SIG-M5 treated with dmso at 0.1 percent for 504 hours (cell line): Measurements from ENCODE around the gene HMGN3.

Experiments used
- DNase-seq: peaks from one replicate; lab custom pipeline; 2025; ENCODE audit not compliant: unreplicated experiment; lab: John Stamatoyannopoulos, UW

The HMGN3 gene

DNA sequence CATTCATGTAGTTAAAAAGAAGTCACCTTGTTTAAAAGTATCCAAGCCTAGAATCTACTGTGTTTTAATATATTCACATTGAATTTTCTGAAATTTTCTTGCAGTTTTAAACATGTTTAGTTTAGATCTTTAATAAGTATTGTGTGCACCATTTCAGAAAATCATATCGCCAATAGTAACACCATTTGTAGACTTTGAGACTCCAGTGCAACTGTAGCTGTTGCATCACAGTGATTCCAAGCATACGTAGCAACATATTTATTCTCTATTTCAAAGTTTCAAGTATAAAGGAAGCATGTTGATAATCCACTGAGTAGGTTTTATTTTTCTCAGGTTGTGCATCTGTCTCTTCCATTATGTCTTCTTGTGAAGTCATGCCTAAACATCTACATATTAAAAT lies 46.4 kb downstream of the HMGN3 start:
- no peak for DNase-seq

GRCh38 chr6:79186564-79186963 lies 47.9 kb downstream of the HMGN3 start:
- DNase-seq = no peak

DNA sequence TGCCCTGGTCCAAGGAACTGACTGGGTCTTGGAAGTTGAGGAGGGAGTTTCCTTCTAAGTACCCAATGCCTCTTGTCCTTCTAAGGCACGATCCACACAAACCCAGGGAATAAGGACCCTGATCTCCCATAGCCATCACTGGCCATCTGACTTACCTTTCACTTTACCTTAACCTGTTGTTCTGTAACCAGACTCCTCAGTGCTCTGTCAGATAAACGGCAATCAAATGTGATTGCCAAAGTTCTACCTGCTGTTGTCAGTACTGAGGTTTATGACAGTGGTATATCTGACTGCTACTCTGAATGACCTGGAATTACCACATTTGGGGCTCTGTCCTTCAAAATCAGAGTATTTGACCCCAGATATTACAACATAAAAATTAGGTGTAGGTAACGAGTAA lies 49.8 kb downstream of the HMGN3 start:
- no peak for DNase-seq

- no peak for DNase-seq
Observed at GRCh38 chr6:79184086-79184485, 50.4 kb downstream of the HMGN3 start.

GRCh38 chr6:79180052-79180451 lies 54.4 kb downstream of the HMGN3 start:
- DNase-seq = no peak

DNA sequence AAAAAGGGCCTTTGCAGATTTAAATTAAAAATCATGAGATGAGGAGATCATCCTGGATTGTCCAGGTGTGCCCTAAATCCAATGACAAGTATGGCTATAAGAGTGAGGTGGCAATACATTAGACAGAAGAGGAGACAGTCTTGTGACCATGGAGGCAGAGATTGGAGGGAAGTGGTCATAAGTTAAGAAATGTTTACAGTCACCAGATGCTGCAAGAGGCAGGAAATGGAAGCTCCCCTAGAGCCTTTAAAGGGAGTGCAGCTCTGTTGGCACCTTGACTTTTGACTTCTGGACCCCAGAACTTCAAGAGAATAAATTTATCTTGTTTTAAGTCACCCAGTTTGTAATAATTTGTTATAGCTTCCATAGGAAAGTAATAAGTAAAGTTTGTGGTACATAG lies 61.1 kb downstream of the HMGN3 start:
- DNase-seq = peak; percentile 5

- DNase-seq = no peak
Observed at GRCh38 chr6:79170959-79171358, 63.5 kb downstream of the HMGN3 start.

DNA sequence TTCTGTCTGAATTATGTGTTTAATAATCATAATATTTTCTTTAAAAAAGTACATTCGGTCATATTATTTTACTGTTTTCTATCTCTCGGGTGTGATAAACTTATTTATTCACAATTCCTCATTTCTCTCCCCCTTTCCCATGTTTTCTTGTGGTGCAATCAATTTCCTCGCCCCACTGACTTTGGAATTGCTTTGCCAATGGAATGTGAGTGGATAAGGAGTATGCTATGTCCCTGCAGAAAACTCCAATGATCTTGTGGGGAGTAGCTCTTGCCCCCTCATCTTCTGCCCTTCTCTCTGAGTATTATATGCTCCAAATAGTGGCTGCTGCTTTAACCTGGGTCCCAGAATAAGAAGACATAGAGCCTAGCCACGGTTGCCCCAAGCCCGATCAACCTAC lies 64.1 kb downstream of the HMGN3 start:
- no peak for DNase-seq

- DNase-seq = no peak
Observed at GRCh38 chr6:79168695-79168980, 65.8 kb downstream of the HMGN3 start.

DNA sequence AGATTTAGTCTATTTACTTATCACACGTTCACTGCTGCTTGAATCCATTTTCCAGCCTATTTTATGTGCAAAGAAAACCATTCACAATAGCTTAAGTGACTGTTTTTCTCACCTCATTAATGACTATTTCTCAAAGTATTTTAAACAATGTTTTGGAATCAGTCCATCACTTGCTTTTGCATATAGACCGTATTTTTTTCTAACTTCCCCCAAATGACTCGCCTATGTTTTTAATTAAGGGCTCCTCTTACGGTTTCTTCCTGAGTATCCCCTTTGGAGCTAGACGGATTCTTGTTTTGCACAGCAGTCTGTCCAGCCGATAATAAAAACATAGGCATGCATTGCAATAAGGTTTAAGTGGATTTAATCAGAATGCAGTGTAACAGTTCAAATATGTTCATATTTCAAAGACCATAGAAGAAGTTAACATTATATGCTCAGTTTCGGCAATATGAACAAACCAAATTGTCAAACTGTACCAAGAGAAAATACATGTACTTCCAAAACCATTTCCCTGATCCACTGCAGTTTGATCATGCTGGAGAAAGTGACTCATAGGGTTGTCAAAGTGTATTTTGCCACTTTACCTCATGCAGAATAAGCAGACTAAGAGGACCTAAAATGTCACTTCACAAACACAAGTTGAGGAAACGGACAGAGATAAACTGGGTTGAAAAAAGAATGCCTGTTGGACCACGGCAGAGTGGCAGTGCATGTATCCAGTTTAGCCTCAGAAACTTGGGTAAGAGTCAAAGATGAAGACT lies 66.4 kb downstream of the HMGN3 start:
- no peak for DNase-seq

GRCh38 chr6:79159846-79160245 lies 74.6 kb downstream of the HMGN3 start:
- no peak for DNase-seq

- DNase-seq = no peak
Observed at GRCh38 chr6:79158856-79159516, 75.5 kb downstream of the HMGN3 start.

DNA sequence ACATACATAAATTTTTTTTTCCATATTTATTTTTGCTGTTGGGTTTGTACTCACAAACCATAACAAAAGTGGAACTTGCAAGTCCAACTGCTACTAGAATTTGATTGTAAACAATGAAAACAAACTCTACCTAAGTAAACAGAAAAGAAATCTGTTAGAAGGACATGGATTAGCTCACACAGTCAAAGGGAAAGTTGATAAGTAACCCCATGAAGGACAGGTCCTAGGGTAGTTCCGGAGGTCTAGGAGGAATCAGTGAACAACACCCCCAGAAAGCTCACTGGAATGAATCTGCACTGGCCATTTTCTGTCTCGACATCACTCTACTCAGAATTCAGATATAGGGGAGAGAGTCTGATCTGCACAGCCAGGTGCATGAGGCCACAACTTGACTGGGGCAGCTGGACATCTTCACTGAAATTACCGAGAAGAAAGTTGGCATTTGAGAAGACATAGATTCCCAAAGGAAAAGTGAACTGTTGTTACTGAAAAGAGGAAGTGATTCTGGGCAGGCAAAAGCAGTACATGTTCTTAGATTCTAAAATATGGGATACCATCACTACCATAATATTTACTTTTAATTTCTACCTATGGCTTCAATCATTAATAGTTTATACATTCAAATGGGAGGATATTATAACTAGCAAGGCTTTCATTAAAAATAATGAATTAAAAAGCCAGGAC lies 76.4 kb downstream of the HMGN3 start:
- DNase-seq = no peak

- no peak for DNase-seq
Observed at GRCh38 chr6:79152269-79152737, 82.2 kb downstream of the HMGN3 start.
